Right forelimb (tissue), 1 donor: Measurements from ENCODE around the gene NOS3.

Experiments
- DNase-seq: peaks from one replicate; pipeline ENCODE4 v3.0.0-alpha.2; 2018

NOS3 gene

DNA sequence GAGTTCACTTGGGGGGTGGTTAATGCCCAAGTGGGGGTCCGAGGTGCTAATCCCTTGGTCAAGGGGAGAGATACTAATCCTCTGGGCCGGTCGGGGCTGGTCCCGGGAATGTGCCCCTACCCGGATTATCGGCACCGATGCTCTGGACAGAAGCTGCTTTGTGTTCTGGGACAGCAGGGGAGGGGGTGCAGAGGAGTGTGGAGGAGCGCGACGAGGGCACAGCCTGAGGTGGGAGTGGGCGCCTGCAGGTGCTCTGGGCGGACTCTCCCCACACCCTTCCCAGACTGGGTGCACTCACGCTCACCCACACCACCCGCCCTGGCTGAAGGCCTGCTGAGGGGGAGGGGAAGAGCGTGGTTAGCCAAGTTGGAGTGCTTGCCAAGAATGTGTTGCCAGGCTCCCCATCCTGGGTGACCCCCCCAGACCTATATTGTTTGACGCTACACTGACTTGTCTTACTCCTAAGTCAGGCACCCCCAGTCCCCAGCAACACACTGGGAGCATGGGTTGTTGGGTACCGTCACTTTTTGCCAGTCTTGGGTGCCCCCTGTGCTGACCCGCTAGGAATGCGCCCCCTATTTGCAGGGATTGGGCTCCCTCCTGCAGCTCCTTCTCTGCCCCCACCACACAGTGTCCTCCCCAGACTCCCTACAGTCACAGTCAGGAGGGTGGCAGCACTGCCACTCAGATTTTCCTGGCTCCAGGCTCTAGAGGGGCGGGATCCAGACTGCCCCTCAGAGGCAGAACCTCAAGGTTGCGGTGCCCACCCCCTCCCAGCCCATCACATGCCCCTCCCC, 69.8 kb downstream of the NOS3 start:
- DNase-seq: no peak

DNA sequence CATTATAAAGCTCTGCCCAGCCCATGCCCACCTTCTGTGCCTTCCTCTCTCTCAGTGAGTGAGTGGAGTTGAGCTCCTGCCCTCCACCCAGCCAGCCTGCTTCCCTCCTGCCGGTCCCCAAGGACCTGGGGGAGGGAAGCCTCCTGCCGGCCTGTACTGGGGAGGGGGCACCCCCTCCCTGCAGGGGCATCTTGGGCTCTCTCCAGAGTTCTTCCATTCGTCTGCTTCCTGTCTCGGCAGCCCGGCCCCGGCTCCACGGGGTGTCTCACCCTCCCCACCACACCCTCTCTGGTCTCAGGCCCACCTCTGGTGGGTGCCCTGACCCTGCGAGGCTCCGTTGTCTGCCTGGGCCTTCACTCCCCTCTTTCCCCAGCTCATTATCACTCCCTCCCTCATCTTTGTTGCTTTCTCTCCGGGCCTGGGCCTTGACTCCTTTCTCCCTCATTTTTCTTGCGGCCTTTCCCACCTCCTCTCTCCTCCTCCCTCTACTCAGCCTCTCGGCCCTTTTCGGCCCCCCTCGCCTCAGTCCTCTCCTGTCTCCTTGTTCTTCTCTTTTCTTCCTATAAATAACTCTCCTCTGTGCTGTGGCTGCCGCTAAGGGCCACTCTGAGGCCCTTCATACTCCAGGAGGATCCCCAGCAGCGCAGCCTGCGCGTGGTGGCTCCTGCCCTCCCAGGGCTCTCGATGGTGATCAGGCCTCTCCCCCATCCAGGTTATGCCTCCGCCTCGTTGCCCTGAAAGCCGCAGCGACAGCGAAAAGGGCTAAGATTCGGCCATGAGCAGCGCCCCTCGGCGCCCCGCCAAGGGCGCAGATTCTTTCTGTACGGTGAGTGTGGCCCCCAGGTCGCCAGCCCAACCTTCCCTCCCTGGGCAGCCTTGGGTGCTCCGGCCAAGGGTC, 70.6 kb downstream of the NOS3 start:
- no peak for DNase-seq

DNA sequence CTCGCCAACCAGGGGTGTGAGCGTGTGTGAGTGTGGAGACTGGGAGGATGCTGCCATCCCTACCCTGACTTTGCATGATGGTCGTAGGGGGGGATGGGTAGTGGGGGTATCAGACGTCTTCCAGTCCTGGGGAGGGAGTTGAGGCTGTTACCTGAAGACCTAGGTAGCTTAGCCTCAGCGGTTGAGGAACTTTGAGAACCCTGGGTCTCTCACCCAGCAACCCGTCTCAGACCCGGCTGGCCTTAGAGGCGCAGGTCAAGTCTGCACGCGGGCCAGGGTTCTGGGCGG, 71.2 kb downstream of the NOS3 start:
- no peak for DNase-seq

DNA sequence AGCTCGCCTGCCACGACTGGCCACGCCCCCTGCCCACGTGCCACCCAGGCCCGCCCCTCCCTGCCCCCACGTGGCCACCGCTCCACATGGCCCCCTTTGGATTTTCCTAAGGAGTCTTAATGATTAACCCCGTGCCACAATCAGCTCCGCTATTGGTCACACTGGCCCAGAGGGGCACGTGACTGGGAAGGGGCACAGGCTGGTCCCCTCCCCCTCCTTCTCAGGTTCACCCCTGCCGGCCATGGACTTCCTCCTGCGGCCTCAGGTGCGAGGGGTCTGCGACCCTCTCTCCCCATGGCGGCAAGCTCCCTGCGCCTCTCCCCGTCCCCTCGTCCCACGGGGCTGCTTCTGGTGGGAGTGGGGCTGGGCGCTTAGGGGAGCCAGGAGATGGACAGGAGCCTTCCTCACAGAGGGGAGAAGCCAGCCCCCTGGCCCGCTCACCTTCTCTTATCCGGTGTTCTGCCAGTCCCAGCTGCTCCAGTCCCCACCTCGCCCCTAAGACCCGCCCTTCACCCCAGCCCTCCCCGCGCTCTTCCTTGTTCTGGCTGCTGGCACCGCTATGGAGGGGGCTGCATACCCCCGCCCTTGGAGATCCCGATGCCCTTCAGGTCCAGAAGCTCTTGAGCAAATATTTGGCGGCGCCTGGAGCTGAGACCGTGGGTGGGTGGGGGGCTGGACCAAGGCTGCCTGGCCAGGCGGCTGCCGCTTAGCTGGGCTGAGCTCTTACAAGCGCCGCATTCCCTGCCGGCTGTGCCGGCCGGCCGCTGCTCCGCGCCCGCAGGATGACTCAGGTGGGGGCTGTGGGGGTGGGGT, 71.8 kb downstream of the NOS3 start:
- DNase-seq: no peak

DNA sequence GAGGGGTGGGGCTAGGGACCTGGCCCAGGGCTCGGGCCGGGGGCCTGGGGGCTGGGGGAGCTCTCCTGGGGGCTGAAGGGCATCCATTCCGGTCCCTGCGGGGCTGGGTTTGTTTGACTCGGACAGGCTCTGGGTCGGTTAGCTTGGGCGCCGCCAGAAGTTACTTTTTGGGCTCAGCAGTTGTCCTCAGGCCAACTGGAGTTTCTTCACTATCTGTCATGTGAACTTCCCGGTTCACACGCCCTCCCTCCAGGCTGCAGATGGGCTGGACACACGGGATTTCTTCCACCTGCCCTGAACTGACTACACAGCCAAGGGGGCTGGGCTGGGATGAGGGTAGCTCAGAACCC, 72.4 kb downstream of the NOS3 start:
- DNase-seq: no peak
